ENCODE measurements around the gene PODNL1.

PODNL1 gene

GRCh38 chr19:13951799-13952153, 13.6 kb upstream of the PODNL1 start:
- Mint-ChIP-seq H3K27me3 (ENCODE audit: low read depth) (no peaks in the 10 kb centered on the region), H3K4me1 (peaks cover 4% of the 10 kb centered on the region), H3K27ac (peak overlapping the region; percentile 73 to 98 (median 96)), H3K9me3 (no peaks in the 10 kb centered on the region), H3K4me3 (peak overlapping the region; percentile 93 to 97 (median 94)), H3K36me3 (ENCODE audit: low read depth) (peaks cover 3% of the 10 kb centered on the region)
- TF ChIP-seq CTCF (IDR thresholded peaks at IDR 0.05; ENCODE audit: unreplicated experiment in 3 of 3): no peak

DNA sequence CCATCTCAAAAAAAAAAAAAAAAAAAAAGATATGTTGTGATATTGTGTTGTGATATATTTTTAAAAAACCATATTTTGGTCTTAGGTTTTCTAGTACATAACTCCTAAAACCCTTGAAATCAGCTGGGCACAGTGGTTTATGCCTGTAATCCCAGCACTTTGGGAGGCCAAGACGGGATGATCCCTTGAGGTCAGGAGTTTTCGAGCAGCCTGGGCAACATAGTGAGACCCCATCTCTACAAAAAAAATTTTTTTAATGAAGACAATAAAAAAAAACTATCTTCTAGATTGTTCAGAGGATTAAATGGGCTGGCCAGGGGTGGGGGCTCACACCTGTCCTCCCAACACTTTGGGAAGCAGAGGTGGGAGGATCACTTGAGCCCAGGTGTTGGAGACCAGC, 12.8 kb upstream of the PODNL1 start:
- no peak for TF ChIP-seq CTCF (IDR thresholded peaks at IDR 0.05; ENCODE audit: unreplicated experiment in 3 of 3)
- Mint-ChIP-seq H3K36me3 (ENCODE audit: low read depth) (peaks cover 3% of the 10 kb centered on the region), H3K4me1 (peaks cover 4% of the 10 kb centered on the region), H3K27me3 (ENCODE audit: low read depth) (peaks cover 4% of the 10 kb centered on the region), H3K27ac (no peak overlapping the region), H3K4me3 (no peak overlapping the region), H3K9me3 (no peaks in the 10 kb centered on the region)

DNA sequence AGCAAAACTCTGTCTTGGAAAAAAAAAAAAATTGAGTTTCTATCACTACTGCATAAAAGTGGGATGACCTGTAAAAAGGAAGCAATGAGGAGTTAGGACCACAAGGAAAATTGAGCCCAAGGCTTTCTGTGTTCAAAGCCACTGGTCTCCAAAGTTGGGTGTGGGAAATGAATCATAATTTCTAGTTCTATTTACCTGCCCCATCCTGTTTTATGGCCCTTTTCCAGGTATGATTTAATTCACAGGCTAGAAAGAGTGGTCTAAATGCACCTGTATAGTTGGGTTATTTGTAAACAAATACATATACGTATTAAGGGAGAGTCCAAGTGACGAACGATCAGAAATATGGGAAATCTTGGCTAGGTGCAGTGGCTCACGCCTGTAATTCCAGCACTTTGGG, 8.2 kb upstream of the PODNL1 start:
- Mint-ChIP-seq H3K36me3 (ENCODE audit: low read depth) (no peaks in the 10 kb centered on the region), H3K27ac (no peak overlapping the region), H3K4me1 (no peaks in the 10 kb centered on the region), H3K27me3 (ENCODE audit: low read depth) (peaks cover 13% of the 10 kb centered on the region), H3K4me3 (no peak overlapping the region), H3K9me3 (no peaks in the 10 kb centered on the region)
- no peak for TF ChIP-seq CTCF (IDR thresholded peaks at IDR 0.05; ENCODE audit: unreplicated experiment in 3 of 3)

DNA sequence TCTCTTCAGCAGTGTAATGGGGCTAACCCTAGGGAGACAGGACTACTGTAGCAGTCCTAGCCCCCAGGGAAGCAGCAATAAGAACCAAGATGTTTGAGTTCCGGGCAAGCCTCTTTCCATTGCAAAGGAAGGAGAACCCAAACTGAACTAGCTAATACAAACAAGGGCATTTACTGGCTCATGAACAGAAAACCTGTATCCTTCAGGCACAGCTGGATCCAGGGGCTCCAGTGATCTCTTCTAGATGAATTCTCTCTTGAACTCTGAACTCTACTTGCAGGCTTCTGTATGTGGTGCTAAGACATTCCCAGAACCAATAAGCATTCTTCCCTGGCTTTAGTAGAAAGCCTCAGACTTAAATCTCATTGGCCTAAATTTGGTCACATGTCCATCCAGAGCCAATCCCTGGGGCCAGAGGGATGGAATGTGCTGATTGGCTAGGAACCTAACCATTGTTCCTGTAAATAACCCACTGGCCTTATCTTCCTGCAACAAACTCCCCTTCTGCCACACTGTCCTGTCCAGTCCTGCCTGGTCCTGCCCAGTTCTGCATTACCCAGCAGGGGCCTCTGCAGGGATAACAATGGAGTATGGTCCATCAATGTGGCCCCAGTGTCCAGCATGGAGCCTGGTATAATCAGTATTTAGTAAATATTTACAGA, 3.9 kb upstream of the PODNL1 start:
- Mint-ChIP-seq H3K4me3 (no peak overlapping the region), H3K4me1 (no peaks in the 10 kb centered on the region), H3K27ac (no peak overlapping the region), H3K36me3 (ENCODE audit: low read depth) (no peaks in the 10 kb centered on the region), H3K27me3 (ENCODE audit: low read depth) (peaks cover 29% of the 10 kb centered on the region), H3K9me3 (no peaks in the 10 kb centered on the region)
- no peak for TF ChIP-seq CTCF (IDR thresholded peaks at IDR 0.05; ENCODE audit: unreplicated experiment in 3 of 3)

DNA sequence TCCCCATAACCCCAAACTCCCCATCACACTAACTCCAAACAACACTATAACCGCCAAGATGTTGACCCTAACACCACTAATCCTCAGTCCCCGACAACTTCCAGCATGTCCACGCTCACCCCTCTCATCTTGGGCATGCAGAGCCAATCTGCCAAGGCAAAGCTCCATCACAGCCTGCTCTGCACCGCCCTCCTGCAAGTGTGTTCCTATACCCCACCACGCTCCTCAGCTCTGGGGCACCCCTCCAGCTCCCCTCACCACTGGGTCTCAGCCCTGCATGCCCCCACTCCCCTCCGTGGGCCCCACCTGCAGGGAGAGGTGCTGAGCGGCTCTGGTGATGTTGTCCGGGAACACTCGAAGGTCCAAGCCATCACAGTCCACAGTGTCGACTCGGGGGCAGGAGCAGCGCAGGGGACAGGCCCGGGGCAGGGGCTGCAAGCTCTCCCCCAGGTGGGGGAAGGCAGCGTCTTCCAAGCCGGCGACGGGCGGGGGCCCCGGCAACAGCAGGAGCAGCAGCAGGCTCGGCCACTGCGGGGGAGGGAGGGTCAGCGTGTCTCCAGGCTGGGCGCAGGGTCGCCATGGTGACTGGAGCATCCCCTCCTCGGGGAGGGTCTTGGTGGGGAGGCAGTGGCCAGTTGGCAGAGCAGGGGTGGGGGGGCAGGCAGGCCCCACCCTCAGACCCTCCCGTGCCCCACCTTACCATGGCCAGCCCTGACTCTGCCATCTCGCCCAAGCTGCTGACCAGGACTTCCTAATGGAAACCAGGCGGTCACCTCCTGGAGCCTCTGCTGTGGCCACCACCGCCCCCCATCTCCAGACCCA, 527 bp downstream of the PODNL1 start:
- H3K4me1 Mint-ChIP-seq: peaks cover 5% of the 10 kb centered on the region
- H3K9me3 Mint-ChIP-seq: no peaks in the 10 kb centered on the region
- peaks cover 17% of the 10 kb centered on the region for H3K27me3 Mint-ChIP-seq (ENCODE audit: low read depth)
- H3K36me3 Mint-ChIP-seq (ENCODE audit: low read depth): no peaks in the 10 kb centered on the region
- TF ChIP-seq CTCF (IDR thresholded peaks at IDR 0.05; ENCODE audit: unreplicated experiment in 3 of 3): no peak
- peak overlapping the region in 1 of 3 experiments; percentile 11 for H3K4me3 Mint-ChIP-seq
- no peak overlapping the region for H3K27ac Mint-ChIP-seq
